OCI-LY3 (cell line): ENCODE data around the gene ZBTB7C.

ENCODE experiments used
- CTCF ChIP-seq: fragments of 200-600, 300-600 bp; sonication (generic); IDR thresholded peaks from 2 replicates; pipeline ENCODE4 v1.5.1; 2014; ENCODE audit warnings: antibody characterized with exemption, low read length, low read depth
- EZH2phosphoT487 ChIP-seq: fragments of 200-600 bp; shearing (Covaris generic); IDR thresholded peaks from 2 replicates; pipeline ENCODE4 v1.6.1; 2018; ENCODE audit warnings: antibody characterized with exemption, mixed run types, low read depth

DNA sequence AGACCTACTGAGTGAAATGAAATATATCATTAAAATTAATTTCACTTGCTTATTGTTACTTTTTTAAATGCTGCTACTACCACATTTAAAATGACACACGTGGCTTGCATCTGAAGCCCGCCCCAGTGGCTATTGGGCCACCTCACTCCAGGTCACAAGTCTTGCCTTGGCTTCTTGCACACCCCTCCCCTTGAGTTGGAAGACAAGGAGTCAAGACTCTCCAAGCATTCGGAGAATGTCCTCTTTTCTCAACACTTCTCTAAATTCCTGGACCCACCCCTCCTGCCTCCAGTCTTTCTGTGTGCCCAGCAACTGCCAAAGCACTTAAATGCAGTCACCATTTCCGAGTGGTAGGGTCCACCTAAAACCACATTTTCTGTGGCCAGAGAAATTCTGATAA is 73.4 kb downstream of the ZBTB7C start:
- TF ChIP-seq CTCF (no peak), EZH2phosphoT487 (no peak)
